ENCODE results near the gene EIF4B. TPM values are rescaled to one million over a fixed set of nuclear protein-coding genes. Genes with fewer than 3 reads are reported as not detected.

The EIF4B gene
- total and polyA plus RNA-seq, 9 of the 15 experiments (the other 6 are each of a cell fraction or from before 2014, with no cell fraction given), result 138 to 669 (median 552) TPM

DNA sequence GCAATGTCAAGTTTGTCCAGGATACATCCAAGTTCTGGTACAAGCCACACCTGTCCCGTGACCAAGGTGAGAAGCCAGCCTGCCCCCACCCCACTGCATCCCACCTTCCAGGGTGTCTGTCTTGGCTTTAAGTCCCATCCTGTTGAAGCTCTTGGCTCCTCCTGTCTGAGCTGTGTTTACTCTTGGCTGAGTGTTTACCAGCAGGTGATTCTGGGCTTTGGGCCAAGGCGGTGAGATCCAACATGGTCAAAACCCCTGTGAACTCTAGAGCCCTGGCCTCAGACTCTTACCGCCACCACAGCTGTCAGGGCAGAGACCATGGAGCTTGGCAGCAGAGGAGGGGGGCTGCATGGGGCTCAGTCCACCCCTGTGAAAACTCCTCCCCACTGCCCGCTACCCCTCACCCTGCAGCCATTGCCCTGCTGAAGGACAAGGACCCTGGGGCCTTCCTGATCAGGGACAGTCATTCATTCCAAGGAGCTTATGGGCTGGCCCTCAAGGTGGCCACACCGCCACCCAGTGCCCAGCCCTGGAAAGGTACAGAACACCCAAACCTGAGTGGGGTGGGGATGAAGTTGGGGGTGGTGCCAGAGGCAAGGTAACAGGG lies 55.3 kb downstream of the EIF4B start (continued):
- no peak for TF ChIP-seq ZNF140 (CRISPR knock-in tag; IDR thresholded peaks at IDR 0.05)
- no peak for TF ChIP-seq ZNF277 (CRISPR knock-in tag; IDR thresholded peaks at IDR 0.05; ENCODE audit: borderline replicate concordance)
- TF ChIP-seq, protein P1, sequence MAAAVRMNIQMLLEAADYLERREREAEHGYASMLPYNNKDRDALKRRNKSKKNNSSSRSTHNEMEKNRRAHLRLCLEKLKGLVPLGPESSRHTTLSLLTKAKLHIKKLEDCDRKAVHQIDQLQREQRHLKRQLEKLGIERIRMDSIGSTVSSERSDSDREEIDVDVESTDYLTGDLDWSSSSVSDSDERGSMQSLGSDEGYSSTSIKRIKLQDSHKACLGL (CRISPR knock-in tag; IDR thresholded peaks at IDR 0.05; ENCODE audit: borderline replicate concordance, poor library complexity, severe bottlenecking), result no peak
- peak; percentile 71 for TF ChIP-seq NFIC (IDR thresholded peaks at IDR 0.05)
- TF ChIP-seq, protein P2, sequence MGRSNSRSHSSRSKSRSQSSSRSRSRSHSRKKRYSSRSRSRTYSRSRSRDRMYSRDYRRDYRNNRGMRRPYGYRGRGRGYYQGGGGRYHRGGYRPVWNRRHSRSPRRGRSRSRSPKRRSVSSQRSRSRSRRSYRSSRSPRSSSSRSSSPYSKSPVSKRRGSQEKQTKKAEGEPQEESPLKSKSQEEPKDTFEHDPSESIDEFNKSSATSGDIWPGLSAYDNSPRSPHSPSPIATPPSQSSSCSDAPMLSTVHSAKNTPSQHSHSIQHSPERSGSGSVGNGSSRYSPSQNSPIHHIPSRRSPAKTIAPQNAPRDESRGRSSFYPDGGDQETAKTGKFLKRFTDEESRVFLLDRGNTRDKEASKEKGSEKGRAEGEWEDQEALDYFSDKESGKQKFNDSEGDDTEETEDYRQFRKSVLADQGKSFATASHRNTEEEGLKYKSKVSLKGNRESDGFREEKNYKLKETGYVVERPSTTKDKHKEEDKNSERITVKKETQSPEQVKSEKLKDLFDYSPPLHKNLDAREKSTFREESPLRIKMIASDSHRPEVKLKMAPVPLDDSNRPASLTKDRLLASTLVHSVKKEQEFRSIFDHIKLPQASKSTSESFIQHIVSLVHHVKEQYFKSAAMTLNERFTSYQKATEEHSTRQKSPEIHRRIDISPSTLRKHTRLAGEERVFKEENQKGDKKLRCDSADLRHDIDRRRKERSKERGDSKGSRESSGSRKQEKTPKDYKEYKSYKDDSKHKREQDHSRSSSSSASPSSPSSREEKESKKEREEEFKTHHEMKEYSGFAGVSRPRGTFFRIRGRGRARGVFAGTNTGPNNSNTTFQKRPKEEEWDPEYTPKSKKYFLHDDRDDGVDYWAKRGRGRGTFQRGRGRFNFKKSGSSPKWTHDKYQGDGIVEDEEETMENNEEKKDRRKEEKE (IDR thresholded peaks at IDR 0.05; ENCODE audit: borderline replicate concordance in 1 of 2, control insufficient read depth in 1 of 2, low read depth in 2 of 2, low read length in 1 of 2), result no peak
- TF ChIP-seq TAF7 (tag; IDR thresholded peaks at IDR 0.05), result no peak
- TF ChIP-seq, protein P3, sequence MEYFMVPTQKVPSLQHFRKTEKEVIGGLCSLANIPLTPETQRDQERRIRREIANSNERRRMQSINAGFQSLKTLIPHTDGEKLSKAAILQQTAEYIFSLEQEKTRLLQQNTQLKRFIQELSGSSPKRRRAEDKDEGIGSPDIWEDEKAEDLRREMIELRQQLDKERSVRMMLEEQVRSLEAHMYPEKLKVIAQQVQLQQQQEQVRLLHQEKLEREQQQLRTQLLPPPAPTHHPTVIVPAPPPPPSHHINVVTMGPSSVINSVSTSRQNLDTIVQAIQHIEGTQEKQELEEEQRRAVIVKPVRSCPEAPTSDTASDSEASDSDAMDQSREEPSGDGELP (CRISPR knock-in tag; IDR thresholded peaks at IDR 0.05; ENCODE audit: borderline replicate concordance), result peak; percentile 30; the same call in 1 of the 2 replicates
- TF ChIP-seq FOXP1 (CRISPR knock-in tag; IDR thresholded peaks at IDR 0.05), result peak; percentile 69; the same call in 1 of the 2 replicates
- TF ChIP-seq CREB1 (IDR thresholded peaks at IDR 0.05), result no peak
- 0 out of 2 replicates have a peak, but pooled peaks have one; percentile 7 for TF ChIP-seq CREB1 (CRISPR knock-in tag; IDR thresholded peaks at IDR 0.05)
- TF ChIP-seq USF1 (CRISPR knock-in tag; IDR thresholded peaks at IDR 0.05), result 0 out of 2 replicates have a peak, but pooled peaks have one; percentile 16
- TF ChIP-seq RAD21 (CRISPR knock-in tag; conservative IDR thresholded peaks at IDR 0.05 in 1 of 2, IDR thresholded peaks at IDR 0.05 in 1 of 2), result peak in 1 of 2 experiments; percentile 50; a peak in 2 of 4 replicates
- TF ChIP-seq STAG1 (CRISPR knock-in tag; IDR thresholded peaks at IDR 0.05; ENCODE audit: borderline replicate concordance), result peak; percentile 11; the same call in 1 of the 2 replicates
- TF ChIP-seq ZC3H11A (IDR thresholded peaks at IDR 0.05; ENCODE audit: low read depth, low read length), result no peak
- no peak for TF ChIP-seq NCOA6 (IDR thresholded peaks at IDR 0.05)
- TF ChIP-seq CBX2 (IDR thresholded peaks at IDR 0.05; ENCODE audit: insufficient read depth, low read length, poor library complexity, severe bottlenecking), result no peak
